Vagina (tissue), 2 donors: ENCODE measurements around the gene MSANTD3. TPM values are rescaled to one million over a fixed set of nuclear protein-coding genes. Genes with fewer than 3 reads are reported as not detected.
A peak's percentile ranks its signal among the peaks of the same experiment; 100 is the strongest.
"Not testable (repeated sequence)": the region's sequence is repeated elsewhere in the genome, so short reads cannot be mapped to it uniquely, and the experiment has no call there.

Source experiments
- DNase-seq, 2 donors: peaks; one replicate each; pipeline ENCODE4 v3.0.0-alpha.2; 2017; ENCODE audit errors: extremely low spot score in 2 of 2
- H3K27ac ChIP-seq: fragments of 200-600 bp; sonication (generic); one replicate; pipeline ENCODE4 v1.5.1; 2019
- H3K27me3 ChIP-seq: fragments of 200-600 bp; sonication (generic); one replicate; pipeline ENCODE4 v1.5.1; 2019
- H3K36me3 ChIP-seq, 2 donors: fragments of 200-600 bp; sonication (generic); one replicate each; pipeline ENCODE4 v1.5.1; 2017 to 2019
- H3K4me1 ChIP-seq: fragments of 200-600 bp; sonication (generic); one replicate; pipeline ENCODE4 v1.5.1; 2019
- H3K4me3 ChIP-seq, 2 donors: fragments of 200-600 bp; sonication (generic); 1 replicate in 1 of 2; 2 replicates in 1 of 2; pipeline ENCODE4 v1.5.1; 2016 to 2019
- H3K9me3 ChIP-seq: fragments of 200-600 bp; sonication (generic); one replicate; pipeline ENCODE4 v1.5.1; 2019
- CTCF ChIP-seq, 3 experiments: fragments of 450-650 bp in 2 of 3; fragments of 200-600 bp in 1 of 3; sonication (generic) in 1 of 3; IDR thresholded peaks; one replicate each; pipeline ENCODE4 v1.5.1; 2017 to 2019; ENCODE audit warnings: antibody characterized with exemption in 3 of 3, mild to moderate bottlenecking in 2 of 3, moderate library complexity in 2 of 3
- POLR2A ChIP-seq, 2 donors: fragments of 450-650 bp; IDR thresholded peaks; one replicate each; pipeline ENCODE4 v1.6.1; 2017; ENCODE audit warnings: antibody characterized with exemption in 2 of 2, mild to moderate bottlenecking in 2 of 2, moderate library complexity in 2 of 2
- POLR2AphosphoS5 ChIP-seq, 2 donors: sonication (generic); formaldehyde crosslinking; IDR thresholded peaks; one replicate each; pipeline ENCODE4 v1.9.0; 2017; ENCODE audit warnings: antibody characterized with exemption in 2 of 2, mild to moderate bottlenecking in 2 of 2, low read depth in 1 of 2; ENCODE audit not compliant: insufficient read depth in 1 of 2
- intact Hi-C: fragments of 100-400 bp; cut with DNase I; formaldehyde crosslinking; loops from one replicate; pipeline ENCODE4 v1.15.1; 2023
- total RNA-seq: library from RNA; depleted of rRNA; stranded (reverse); fragments of >200 nt; gene quantifications from one replicate; pipeline ENCODE4 v1.2.3, GENCODE V29; 2016

The MSANTD3 gene
- total RNA-seq, 1 donor from 2014 or later: 27.3 TPM

GRCh38 chr9:100409176-100409556, 17.8 kb upstream of the MSANTD3 start:
- Histone ChIP-seq H3K36me3 (no peaks in the 10 kb centered on the region), H3K27me3 (no peaks in the 10 kb centered on the region), H3K4me3 (no peak overlapping the region), H3K9me3 (no peaks in the 10 kb centered on the region), H3K27ac (no peak overlapping the region), H3K4me1 (no peaks in the 10 kb centered on the region)
- no peak for TF ChIP-seq CTCF (IDR thresholded peaks at IDR 0.05)
- TF ChIP-seq POLR2A (IDR thresholded peaks at IDR 0.05): no peak
- TF ChIP-seq POLR2AphosphoS5 (IDR thresholded peaks at IDR 0.05; ENCODE audit: insufficient read depth in 1 of 2, low read depth in 1 of 2): no peak
- intact Hi-C loops: no loop called here
- DNase-seq: no peak

- H3K36me3 ChIP-seq: no peaks in the 10 kb centered on the region
- intact Hi-C loops: no loop called here
- no peaks in the 10 kb centered on the region for H3K27me3 ChIP-seq
- no peak for TF ChIP-seq CTCF (IDR thresholded peaks at IDR 0.05)
- TF ChIP-seq POLR2A (IDR thresholded peaks at IDR 0.05): peak in 1 of 2 donors; percentile 7
- TF ChIP-seq POLR2AphosphoS5 (IDR thresholded peaks at IDR 0.05; ENCODE audit: insufficient read depth in 1 of 2, low read depth in 1 of 2): peak; percentile 75 to 83
- no peaks in the 10 kb centered on the region for H3K4me1 ChIP-seq
- H3K27ac ChIP-seq: no peak overlapping the region
- H3K9me3 ChIP-seq: no peaks in the 10 kb centered on the region
- peak overlapping the region; percentile 38 to 46 for H3K4me3 ChIP-seq
- DNase-seq: peak in 1 of 2 donors; percentile 88
These were observed 15.3 kb upstream of the MSANTD3 start for GRCh38 chr9:100411472-100412283.

GRCh38 chr9:100413839-100414420, 13.0 kb upstream of the MSANTD3 start:
- intact Hi-C loops: no loop called here
- Histone ChIP-seq H3K27me3 (no peaks in the 10 kb centered on the region), H3K4me3 (no peak overlapping the region), H3K36me3 (no peaks in the 10 kb centered on the region), H3K27ac (no peak overlapping the region), H3K4me1 (no peaks in the 10 kb centered on the region), H3K9me3 (no peaks in the 10 kb centered on the region)
- DNase-seq: no peak
- TF ChIP-seq CTCF (IDR thresholded peaks at IDR 0.05) (no peak), POLR2AphosphoS5 (IDR thresholded peaks at IDR 0.05; ENCODE audit: insufficient read depth in 1 of 2, low read depth in 1 of 2) (no peak), POLR2A (IDR thresholded peaks at IDR 0.05) (no peak)

- Histone ChIP-seq H3K36me3 (no peaks in the 10 kb centered on the region), H3K27me3 (no peaks in the 10 kb centered on the region), H3K27ac (no peak overlapping the region), H3K4me1 (no peaks in the 10 kb centered on the region), H3K9me3 (no peaks in the 10 kb centered on the region), H3K4me3 (no peak overlapping the region)
- TF ChIP-seq CTCF (IDR thresholded peaks at IDR 0.05) (no peak), POLR2A (IDR thresholded peaks at IDR 0.05) (no peak), POLR2AphosphoS5 (IDR thresholded peaks at IDR 0.05; ENCODE audit: insufficient read depth in 1 of 2, low read depth in 1 of 2) (no peak)
- intact Hi-C loops: no loop called here
- DNase-seq: no peak
These were observed 9.1 kb upstream of the MSANTD3 start for GRCh38 chr9:100417815-100418214.

GRCh38 chr9:100419166-100419565, 7.8 kb upstream of the MSANTD3 start:
- peak in 1 of 2 donors; percentile 8 for DNase-seq
- H3K36me3 ChIP-seq: no peaks in the 10 kb centered on the region
- H3K9me3 ChIP-seq: no peaks in the 10 kb centered on the region
- intact Hi-C loops: no loop called here
- no peak overlapping the region for H3K27ac ChIP-seq
- no peaks in the 10 kb centered on the region for H3K4me1 ChIP-seq
- H3K27me3 ChIP-seq: no peaks in the 10 kb centered on the region
- no peak for TF ChIP-seq POLR2AphosphoS5 (IDR thresholded peaks at IDR 0.05; ENCODE audit: insufficient read depth in 1 of 2, low read depth in 1 of 2)
- no peak for TF ChIP-seq CTCF (IDR thresholded peaks at IDR 0.05)
- no peak for TF ChIP-seq POLR2A (IDR thresholded peaks at IDR 0.05)
- H3K4me3 ChIP-seq: no peak overlapping the region

GRCh38 chr9:100421116-100421515, 5.8 kb upstream of the MSANTD3 start:
- H3K4me3 ChIP-seq, H3K27me3 ChIP-seq, intact Hi-C loops, H3K9me3 ChIP-seq, H3K36me3 ChIP-seq, H3K27ac ChIP-seq, H3K4me1 ChIP-seq, DNase-seq: not testable (repeated sequence)
